Stimulated activated CD4-positive, alpha-beta T cell treated with anti-CD3 and anti-CD28 coated beads, Interleukin-1b, Interleukin-23, amount 100 ng/mL, for 24 hours (primary cell): ENCODE results near the gene EMX1.

ENCODE experiments used
- DNase-seq, 4 experiments: peaks; one replicate each; pipeline ENCODE4 v3.0.0-alpha.2; 2020; ENCODE audit warnings: low read depth in 4 of 4, low spot score in 1 of 4

The EMX1 gene

DNA sequence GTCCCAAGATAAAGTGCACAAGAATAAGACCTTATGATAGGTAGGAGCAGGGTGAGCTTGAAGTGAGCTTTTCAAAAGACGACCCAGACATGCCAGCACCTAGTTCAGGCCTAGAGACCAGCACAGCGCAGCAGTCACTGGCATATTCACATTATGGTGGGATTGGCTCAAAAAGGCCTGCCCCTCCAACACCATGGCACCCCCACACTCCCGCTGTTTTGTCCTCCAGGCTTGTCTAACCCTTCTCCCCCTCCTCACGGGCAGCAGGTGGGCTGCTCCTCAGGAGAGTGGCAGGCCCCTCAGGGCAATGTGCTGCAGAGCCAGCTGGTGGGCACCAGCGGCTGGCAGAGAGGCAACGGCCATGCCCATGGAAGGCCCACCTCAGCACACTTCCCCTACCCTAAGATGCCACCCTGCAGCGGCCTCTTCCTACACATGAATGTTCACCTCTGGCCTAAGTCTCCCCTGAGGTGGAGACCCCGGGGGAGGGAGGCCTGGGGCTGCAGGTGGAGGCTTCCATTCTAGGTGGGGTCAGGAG lies 25.6 kb downstream of the EMX1 start:
- DNase-seq: no peak

- no peak for DNase-seq
These were observed 26.4 kb downstream of the EMX1 start for GRCh38 chr2:72943540-72944395.

DNA sequence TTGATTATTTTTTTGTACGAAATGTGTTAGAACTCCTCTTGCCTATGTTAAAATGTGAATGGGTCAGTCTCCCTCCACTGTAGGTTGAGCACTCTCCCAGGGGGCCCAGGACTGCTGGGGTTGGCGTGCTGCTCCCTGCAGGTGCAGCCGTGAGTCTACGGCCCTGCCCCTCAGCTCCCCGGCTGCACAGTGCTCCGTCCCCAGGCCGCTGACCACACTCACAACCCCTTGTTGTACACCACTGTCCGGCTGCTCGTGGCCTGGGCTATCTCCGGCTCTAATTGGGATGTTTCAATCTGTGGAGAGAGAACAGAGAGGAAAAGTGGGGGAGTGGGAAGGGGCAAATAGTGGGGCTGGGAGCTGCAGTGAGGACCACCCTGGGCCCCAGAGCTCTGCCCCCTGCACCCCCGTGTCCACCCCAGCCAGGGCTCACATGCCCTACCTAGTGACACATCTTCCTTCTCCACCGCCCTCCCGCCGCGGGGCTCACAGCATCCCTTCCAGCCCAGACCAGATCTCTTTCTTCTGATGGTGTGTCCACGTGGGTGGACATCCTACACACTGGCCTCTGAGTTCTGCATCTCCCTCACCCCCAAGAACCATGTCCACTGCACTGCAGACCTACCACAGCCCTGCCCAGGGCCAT lies 27.6 kb downstream of the EMX1 start:
- no peak for DNase-seq

DNA sequence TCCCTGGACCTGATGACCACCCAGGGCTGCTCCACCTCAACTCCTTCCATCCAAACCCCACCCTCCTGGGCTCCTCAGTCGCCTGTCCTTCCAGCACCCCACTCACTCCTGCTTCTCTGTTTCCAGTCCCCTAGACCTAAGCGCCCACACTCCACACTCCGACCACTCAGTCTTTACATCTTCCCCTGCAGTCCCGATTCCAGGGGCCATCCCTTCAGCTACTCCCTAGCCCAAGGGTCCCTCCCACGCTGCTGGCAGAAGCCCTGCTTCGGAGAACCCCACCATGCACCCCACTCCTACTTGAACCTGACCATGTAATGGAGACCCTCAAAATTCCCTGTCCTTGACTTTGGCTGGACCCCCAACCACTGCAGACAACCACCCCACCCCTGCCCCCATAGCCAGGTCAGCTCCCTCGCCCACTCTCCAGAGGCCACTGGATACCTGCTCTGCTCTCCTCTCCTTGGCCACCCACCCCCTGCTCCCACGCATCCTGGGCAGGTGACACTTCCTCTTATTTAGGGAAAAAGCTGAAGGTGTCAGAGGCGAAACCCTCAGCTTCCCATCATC lies 28.2 kb downstream of the EMX1 start:
- no peak for DNase-seq

- DNase-seq: no peak
These were observed 29.1 kb downstream of the EMX1 start for GRCh38 chr2:72946466-72946865.

DNA sequence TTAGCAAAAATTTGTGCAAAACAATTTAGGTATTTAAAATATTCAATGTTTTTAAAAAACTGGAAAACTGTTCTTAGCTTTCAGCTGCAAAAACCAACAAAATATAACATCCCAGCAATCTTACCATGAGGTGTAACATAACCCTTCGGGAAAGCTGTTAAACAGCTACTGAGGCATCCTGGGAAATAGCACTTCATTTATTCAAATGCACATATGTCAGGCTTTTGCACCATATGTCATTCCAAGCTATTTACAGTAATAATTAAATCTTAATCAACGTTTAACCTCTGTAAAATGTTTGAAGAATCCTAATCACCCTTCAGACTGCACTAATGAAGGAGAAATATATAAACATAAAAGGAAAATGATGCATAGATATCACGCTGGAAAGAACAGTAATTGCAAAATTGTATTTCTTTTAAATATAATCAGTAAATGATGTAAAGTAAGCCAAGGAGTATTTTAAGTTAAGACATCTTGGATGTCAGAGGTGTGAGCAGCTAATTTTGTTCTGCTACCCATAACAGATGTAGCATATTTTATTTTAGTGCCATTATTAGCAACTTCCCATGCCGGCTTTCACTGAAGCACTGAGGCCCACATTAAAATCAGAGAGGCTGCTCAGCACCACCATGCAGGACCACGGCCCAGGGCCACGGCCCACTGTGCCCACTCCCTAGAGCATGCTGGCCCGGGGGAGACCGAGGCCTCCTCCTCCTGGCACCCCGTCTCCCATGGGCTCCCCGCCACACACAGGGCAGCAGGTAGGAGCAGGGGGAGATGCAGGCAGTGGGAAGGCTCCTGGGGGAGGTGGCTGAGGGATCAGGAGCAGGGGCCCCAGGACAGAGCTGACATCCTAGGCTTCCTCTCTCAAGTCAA lies 30.9 kb downstream of the EMX1 start:
- no peak for DNase-seq

- no peak for DNase-seq
These were observed 31.7 kb downstream of the EMX1 start for GRCh38 chr2:72949045-72949444.

- DNase-seq: no peak
These were observed 32.3 kb downstream of the EMX1 start for GRCh38 chr2:72949642-72950041.

DNA sequence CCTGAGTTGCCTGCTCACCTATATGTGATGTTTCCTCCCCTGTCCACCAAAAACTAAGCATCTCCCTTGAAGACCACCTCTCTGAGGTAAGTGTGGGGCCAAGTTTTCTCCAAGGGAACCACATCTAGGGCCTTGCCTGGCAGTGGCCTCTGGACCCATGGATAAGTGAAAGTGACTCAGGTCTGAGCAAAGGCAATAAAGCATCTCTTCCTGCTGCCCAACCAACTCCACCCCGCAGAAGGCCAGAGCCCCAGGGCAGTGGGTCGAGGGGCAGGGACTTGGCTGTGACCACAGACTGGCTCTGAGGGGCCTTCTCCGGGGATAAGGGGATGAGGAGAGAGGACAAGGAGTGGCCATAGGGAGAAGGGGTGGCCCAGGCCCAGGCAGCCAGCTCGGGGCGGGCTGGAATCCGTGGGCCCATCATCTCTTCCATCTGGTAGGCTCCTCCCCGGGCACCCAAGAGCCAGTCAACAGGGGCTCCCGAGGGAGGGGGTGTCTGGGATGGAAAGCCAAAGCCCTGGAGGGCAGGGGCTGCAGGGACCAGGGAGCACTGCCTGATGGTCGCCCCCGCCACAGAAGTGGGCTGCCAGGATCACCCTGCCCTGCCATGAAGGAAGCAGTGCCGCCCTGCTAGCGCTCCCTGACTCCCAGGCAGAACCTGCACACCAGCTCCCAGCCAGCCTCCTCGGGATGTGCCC lies 33.4 kb downstream of the EMX1 start:
- no peak for DNase-seq

DNA sequence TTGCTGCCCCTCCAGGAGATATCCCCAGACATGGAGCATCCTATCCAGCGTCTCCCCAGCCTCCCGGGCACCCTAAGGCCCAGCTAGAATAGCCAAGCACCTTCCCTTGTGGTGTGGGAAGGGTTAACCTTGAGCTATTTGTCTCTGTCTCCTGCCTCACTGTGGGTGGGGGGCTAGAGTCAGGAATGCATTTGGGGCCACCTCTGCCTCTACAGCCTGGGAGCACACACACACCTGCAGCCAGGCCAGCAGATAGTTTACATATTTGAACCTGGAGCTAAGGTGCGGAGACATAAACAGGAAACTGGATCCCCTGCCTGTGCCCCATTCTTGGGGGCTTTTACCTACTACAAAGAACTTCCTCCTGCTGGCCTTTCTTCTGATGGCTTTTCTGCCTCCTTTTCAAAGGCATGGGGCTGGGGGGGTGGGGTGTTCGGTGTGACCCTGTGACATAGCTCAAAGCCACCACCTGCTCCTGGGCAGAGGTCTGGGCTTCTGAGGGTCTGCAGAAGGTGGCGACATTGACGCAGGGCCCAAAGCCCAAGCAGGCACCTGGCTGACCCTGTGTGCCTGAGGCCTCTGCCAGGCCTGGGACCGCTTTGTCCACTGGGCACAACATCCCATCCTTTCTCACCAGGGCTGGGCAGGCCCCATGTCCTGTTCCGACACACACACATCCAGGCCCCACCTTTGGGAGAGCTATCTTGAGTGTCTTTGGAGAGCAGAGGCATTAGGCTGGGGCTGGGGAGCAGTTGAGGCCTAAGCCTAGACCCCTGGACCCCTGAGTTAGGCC lies 34.2 kb downstream of the EMX1 start:
- no peak for DNase-seq

DNA sequence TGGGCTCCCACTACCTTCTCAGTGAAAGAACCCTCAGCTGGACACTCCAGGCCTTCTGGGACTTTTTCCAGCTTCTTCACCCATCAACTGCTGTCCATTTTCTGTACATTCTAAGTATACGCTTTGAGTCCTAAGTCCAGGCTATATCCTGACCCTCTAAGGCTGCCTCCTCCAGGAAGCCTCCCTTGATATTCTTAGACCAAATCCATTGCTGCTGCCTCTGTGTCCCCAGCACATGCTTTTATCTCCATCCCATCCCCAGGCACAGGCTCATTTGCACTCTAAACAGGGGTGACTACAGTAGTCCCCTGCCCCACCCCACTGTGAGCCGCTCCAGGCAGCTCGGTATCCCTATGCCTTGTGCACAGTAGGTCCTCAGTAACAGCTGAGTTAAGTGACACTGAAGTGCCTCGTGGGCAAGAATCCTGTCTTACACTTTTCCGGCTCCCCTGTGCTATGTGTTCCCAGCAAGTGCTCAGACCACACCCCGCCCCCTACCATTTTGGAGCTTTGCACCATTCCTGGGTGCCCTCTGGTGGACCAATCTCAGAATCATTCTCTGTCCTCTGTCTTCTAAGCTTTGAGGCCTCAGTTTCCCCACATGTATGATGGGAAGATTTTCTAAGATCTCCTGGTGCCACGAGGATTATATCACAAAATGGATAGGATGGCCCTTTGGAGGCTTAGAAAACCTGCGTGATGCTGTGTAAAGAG lies 34.9 kb downstream of the EMX1 start:
- DNase-seq: no peak

- no peak for DNase-seq
These were observed 35.6 kb downstream of the EMX1 start for GRCh38 chr2:72952961-72953360.

DNA sequence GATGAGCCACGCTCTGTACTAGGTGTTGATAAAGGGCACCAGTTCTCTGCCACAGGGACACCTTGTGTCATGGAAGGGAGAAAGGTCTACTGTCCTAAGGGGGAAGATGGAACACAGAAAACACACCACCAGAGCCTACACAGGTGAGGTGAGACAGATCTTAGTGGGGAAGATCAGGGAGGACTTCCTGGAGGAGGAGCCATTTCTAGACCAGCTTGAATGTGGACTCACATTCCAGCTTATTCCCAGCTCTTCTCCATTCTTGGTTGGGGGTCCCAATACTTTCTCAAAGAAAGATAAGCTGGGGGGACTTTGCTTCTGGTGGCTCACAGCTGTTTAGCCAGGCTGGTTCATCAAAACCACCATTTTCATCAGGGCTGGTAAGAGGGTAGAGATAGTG lies 36.2 kb downstream of the EMX1 start:
- no peak for DNase-seq

- no peak for DNase-seq
These were observed 36.7 kb downstream of the EMX1 start for GRCh38 chr2:72953976-72954375.

DNA sequence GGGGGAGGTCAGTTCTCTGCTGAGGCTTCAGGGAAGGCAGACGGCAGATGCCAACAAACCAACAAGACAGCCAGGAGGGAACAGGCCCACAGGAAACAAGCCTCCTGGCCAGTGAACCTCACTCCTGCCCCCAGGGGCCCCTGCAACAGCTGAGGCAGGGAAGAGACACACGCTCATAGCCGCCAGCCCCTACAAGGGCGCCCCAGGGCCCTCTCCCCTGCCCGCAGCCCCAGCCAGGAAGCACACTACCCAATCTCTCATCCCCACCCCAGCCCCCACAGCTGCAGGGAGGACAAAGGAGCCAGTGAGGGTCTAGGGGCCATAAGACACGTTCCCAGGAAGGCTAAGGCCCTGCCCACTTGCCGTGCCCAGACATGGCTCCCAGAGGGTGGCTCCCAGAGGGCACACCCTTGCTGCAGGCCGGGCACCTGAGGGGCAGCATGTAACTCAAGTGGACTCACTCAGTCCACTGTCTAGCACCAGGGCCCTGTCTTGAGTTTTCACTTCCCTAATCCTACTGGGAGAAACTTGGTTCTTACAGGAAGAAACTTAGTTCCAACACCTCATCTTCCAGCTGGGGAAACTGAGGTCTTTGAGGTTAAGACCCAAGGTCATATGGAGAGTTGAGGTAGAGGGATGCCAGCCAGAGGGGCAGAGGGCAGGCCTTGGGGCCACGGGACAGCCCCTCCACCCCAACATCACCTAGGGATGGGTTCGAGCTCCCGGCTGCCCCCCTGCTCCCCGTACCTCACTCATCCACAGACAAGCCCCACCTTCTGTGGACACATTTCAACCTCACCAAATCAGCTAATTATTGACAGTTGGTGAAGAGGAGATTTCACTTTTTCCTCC lies 37.3 kb downstream of the EMX1 start:
- no peak for DNase-seq

GRCh38 chr2:72955228-72956049 lies 38.1 kb downstream of the EMX1 start:
- DNase-seq: no peak

DNA sequence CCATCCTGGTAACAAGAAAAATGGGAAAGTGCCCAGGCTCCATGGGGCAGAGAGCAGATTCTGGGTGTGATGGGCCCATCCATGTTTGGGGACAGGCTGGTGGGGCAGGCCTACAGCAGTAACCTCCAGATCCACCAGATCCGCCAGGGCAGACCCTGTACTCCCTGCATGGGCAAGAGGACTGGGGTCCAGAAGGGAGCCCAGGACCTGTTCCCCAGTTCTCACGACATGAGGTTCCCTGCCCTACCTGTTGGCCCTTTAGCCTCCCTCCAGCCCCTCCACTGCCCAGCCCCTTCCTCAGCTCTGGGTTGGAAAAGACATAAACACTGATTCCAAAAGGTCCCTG lies 38.7 kb downstream of the EMX1 start:
- no peak for DNase-seq
